ENCODE measurements around the gene HPS3. TPM values are rescaled to one million over a fixed set of nuclear protein-coding genes. Genes with fewer than 3 reads are reported as not detected.

Gene HPS3
- total RNA-seq, 4 donors from 2014 or later = 3.1 to 5.5 (median 4.4) TPM

- Histone ChIP-seq H3K27ac (no peak overlapping the region), H3K36me3 (peaks cover 0 to 24% of the 10 kb centered on the region in 2 donors), H3K4me3 (no peak overlapping the region), H3K4me1 (no peaks in the 10 kb centered on the region), H3K27me3 (no peaks in the 10 kb centered on the region), H3K9me3 (no peaks in the 10 kb centered on the region)
- no peak for DNase-seq
- no peak for TF ChIP-seq POLR2A (IDR thresholded peaks at IDR 0.05)
- TF ChIP-seq CTCF (IDR thresholded peaks at IDR 0.05 in 4 of 5, conservative IDR thresholded peaks at IDR 0.05 in 1 of 5) = no peak
- intact Hi-C loops (cut with DNase I; ENCODE audit: low total_unique reads) = no loop called here
- in situ Hi-C loops (cut with MboI; ENCODE audit: low sequenced_read_pairs in 4 of 4) = no loop called here
- no peak for ATAC-seq
Measured at GRCh38 chr3:149163066-149163465, 33.6 kb downstream of the HPS3 start.

GRCh38 chr3:149167898-149168297 is 38.5 kb downstream of the HPS3 start:
- no peak for ATAC-seq
- Histone ChIP-seq H3K27me3 (no peaks in the 10 kb centered on the region), H3K4me1 (no peaks in the 10 kb centered on the region), H3K9me3 (no peaks in the 10 kb centered on the region), H3K27ac (no peak overlapping the region), H3K4me3 (no peak overlapping the region), H3K36me3 (peaks cover 0 to 38% of the 10 kb centered on the region in 2 donors)
- TF ChIP-seq CTCF (IDR thresholded peaks at IDR 0.05 in 4 of 5, conservative IDR thresholded peaks at IDR 0.05 in 1 of 5) = no peak
- no peak for TF ChIP-seq POLR2A (IDR thresholded peaks at IDR 0.05)
- in situ Hi-C loops (cut with MboI; ENCODE audit: low sequenced_read_pairs in 4 of 4) (no loop called here), intact Hi-C loops (cut with DNase I; ENCODE audit: low total_unique reads) (no loop called here)
- no peak for DNase-seq

GRCh38 chr3:149170672-149171071 is 41.2 kb downstream of the HPS3 start:
- intact Hi-C loops (cut with DNase I; ENCODE audit: low total_unique reads) = no loop called here

GRCh38 chr3:149174901-149175300 is 45.5 kb downstream of the HPS3 start:
- DNase-seq (no peak), ATAC-seq (no peak)
- TF ChIP-seq POLR2A (IDR thresholded peaks at IDR 0.05) (no peak), CTCF (IDR thresholded peaks at IDR 0.05 in 4 of 5, conservative IDR thresholded peaks at IDR 0.05 in 1 of 5) (no peak)
- Histone ChIP-seq H3K4me3 (no peak overlapping the region), H3K36me3 (peaks cover 0 to 10% of the 10 kb centered on the region in 2 donors), H3K9me3 (no peaks in the 10 kb centered on the region), H3K27ac (no peak overlapping the region), H3K27me3 (no peaks in the 10 kb centered on the region), H3K4me1 (peaks cover 10 to 11% of the 10 kb centered on the region in 2 donors)
- in situ Hi-C loops (cut with MboI; ENCODE audit: low sequenced_read_pairs in 4 of 4) = no loop called here
- intact Hi-C loops (cut with DNase I; ENCODE audit: low total_unique reads) = no loop called here

More at GRCh38 chr3:149170672-149171071, 41.2 kb downstream of the HPS3 start:
- no peak overlapping the region for H3K27ac ChIP-seq
- H3K4me1 ChIP-seq = no peaks in the 10 kb centered on the region
- in situ Hi-C loops (cut with MboI; ENCODE audit: low sequenced_read_pairs in 4 of 4) = no loop called here
- no peak for DNase-seq
- TF ChIP-seq CTCF (IDR thresholded peaks at IDR 0.05 in 4 of 5, conservative IDR thresholded peaks at IDR 0.05 in 1 of 5) (no peak), POLR2A (IDR thresholded peaks at IDR 0.05) (no peak)
- H3K4me3 ChIP-seq = no peak overlapping the region
- H3K36me3 ChIP-seq = peaks cover 0 to 28% of the 10 kb centered on the region in 2 donors
- ATAC-seq = no peak
- no peaks in the 10 kb centered on the region for H3K9me3 ChIP-seq
- H3K27me3 ChIP-seq = no peaks in the 10 kb centered on the region

GRCh38 chr3:149177122-149177521 is 47.7 kb downstream of the HPS3 start:
- Histone ChIP-seq H3K27ac (no peak overlapping the region), H3K27me3 (no peaks in the 10 kb centered on the region), H3K4me3 (no peak overlapping the region), H3K4me1 (peaks cover 16 to 21% of the 10 kb centered on the region in 2 donors), H3K36me3 (peaks cover 0 to 6% of the 10 kb centered on the region in 2 donors), H3K9me3 (no peaks in the 10 kb centered on the region)
- no peak for ATAC-seq
- in situ Hi-C loops (cut with MboI; ENCODE audit: low sequenced_read_pairs in 4 of 4) (no loop called here), intact Hi-C loops (cut with DNase I; ENCODE audit: low total_unique reads) (no loop called here)
- DNase-seq = no peak
- no peak for TF ChIP-seq CTCF (IDR thresholded peaks at IDR 0.05 in 4 of 5, conservative IDR thresholded peaks at IDR 0.05 in 1 of 5)
- no peak for TF ChIP-seq POLR2A (IDR thresholded peaks at IDR 0.05)
